Measurements from ENCODE around the gene RNF10. TPM values are rescaled to one million over a fixed set of nuclear protein-coding genes. Genes with fewer than 3 reads are reported as not detected.

The RNF10 gene
- total RNA-seq, 1 experiment from 2014 or later = 79.7 TPM

DNA sequence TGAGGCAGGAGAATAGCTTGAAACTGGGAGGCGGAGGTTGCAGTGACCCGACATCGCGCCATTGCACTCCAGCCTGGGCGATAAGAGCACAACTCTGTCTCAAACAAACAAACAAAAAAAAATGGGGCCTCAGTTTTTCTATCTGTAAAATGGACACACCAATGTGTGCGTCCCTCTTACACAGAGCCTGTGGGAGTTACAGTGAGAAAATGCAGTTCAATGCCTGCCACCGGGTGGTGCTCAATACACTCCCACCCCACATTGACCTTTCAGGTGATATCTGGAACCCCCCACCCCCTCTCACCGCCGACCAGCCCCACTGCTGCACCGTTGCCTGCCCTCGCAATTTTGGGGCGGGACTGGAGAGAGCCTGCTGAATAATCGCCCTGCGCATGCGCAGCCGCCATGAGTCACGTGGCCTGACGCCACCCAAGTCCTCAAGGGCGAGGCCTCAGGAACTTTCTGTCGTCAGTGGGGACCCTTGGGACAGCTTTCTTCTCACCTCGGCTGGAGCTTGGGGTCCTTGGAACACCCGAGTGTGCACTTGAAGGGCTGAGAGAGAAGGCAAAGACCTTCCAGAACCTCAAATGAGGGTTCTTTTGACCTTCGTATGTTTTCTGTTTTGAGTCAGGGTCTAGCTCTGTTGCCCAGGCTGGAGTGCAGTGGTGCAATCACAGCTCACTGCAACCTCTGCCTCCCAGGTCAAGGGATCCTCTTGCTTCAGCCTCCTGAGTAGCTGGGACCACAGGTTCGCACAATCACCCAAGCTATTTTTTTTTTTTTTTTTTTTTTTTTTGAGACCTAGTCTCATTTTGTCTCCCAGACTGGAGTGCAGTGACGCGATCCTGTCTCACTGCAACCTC lies 91.6 kb downstream of the RNF10 start:
- no peak overlapping the region for H3K4me3 ChIP-seq (ENCODE audit: low read length)
- no peak for TF ChIP-seq EZH2phosphoT487 (IDR thresholded peaks at IDR 0.05; ENCODE audit: borderline replicate concordance, low read length)
- TF ChIP-seq, protein P1, sequence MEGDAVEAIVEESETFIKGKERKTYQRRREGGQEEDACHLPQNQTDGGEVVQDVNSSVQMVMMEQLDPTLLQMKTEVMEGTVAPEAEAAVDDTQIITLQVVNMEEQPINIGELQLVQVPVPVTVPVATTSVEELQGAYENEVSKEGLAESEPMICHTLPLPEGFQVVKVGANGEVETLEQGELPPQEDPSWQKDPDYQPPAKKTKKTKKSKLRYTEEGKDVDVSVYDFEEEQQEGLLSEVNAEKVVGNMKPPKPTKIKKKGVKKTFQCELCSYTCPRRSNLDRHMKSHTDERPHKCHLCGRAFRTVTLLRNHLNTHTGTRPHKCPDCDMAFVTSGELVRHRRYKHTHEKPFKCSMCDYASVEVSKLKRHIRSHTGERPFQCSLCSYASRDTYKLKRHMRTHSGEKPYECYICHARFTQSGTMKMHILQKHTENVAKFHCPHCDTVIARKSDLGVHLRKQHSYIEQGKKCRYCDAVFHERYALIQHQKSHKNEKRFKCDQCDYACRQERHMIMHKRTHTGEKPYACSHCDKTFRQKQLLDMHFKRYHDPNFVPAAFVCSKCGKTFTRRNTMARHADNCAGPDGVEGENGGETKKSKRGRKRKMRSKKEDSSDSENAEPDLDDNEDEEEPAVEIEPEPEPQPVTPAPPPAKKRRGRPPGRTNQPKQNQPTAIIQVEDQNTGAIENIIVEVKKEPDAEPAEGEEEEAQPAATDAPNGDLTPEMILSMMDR (conservative IDR thresholded peaks at IDR 0.05; ENCODE audit: low read depth, low read length) = peak; percentile 35; the same call in 1 of the 2 replicates
- no peak overlapping the region for H2AFZ ChIP-seq (ENCODE audit: low read length)
- no peaks in the 10 kb centered on the region for H3F3A ChIP-seq (ENCODE audit: low read length, unreplicated experiment)
- H3K9me2 ChIP-seq (replicated peaks; ENCODE audit: low read length) = no peaks in the 10 kb centered on the region
- peaks cover 5% of the 10 kb centered on the region for H3K4me1 ChIP-seq (ENCODE audit: insufficient read depth, low read length)
- H3K9me3 ChIP-seq (ENCODE audit: low read length) = no peaks in the 10 kb centered on the region
- H3K27ac ChIP-seq (ENCODE audit: low read length) = no peak overlapping the region
- H3K79me2 ChIP-seq (ENCODE audit: low read length) = no peaks in the 10 kb centered on the region
- no TSS peak for BruUV-seq (replicated peaks)
- ATAC-seq (no peak), DNase-seq (no peak)
- ChIA-PET POLR2A (ENCODE audit: unreplicated experiment) (no interaction called here), CTCF (no interaction called here)
- no peaks in the 10 kb centered on the region for H3K36me3 ChIP-seq (ENCODE audit: low read depth, low read length)
- H3K4me2 ChIP-seq (ENCODE audit: low read length) = no peak overlapping the region
- intact Hi-C loops (cut with micrococcal nuclease) = no loop called here
- no peaks in the 10 kb centered on the region for H3K27me3 ChIP-seq (ENCODE audit: low read length)
- no peaks in the 10 kb centered on the region for H4K20me1 ChIP-seq (ENCODE audit: low read length)
- no peak overlapping the region for H3K9ac ChIP-seq (ENCODE audit: low read length)

Other genes with a start within 250 kb of the RNF10 start
- gene RNU4-2, start 242.5 kb upstream of the RNF10 start, total RNA-seq (2014; rRNA removed) = under 0.01 TPM in 2 replicates
- gene RNU4-1, start 241.1 kb upstream of the RNF10 start, total RNA-seq (2014; rRNA removed) = under 0.01 TPM in 2 replicates
- gene SIRT4, start 232.0 kb upstream of the RNF10 start, total RNA-seq (2014; rRNA removed) = 0.98 and 1.9 TPM in 2 replicates
- gene PLA2G1B, start 206.6 kb upstream of the RNF10 start, total RNA-seq (2014; rRNA removed) = not detected in 2 replicates
- 0.12 TPM in 1 of 2 replicates, not detected in the other for gene MSI1, start 165.2 kb upstream of the RNF10 start, total RNA-seq (2014; rRNA removed)
- 1,664 and 2,042 TPM in 2 replicates for gene COX6A1, start 96.2 kb upstream of the RNF10 start, total RNA-seq (2014; rRNA removed)
- gene TRIAP1, start 88.0 kb upstream of the RNF10 start, total RNA-seq (2014; rRNA removed) = 24.0 and 34.5 TPM in 2 replicates
- gene GATC, start 87.9 kb upstream of the RNF10 start, total RNA-seq (2014; rRNA removed) = 33.8 and 43.2 TPM in 2 replicates
- gene SRSF9, start 64.6 kb upstream of the RNF10 start, total RNA-seq (2014; rRNA removed) = 319 and 382 TPM in 2 replicates
- 283 and 396 TPM in 2 replicates for gene DYNLL1, start 38.2 kb upstream of the RNF10 start, total RNA-seq (2014; rRNA removed)
- 40.4 and 41.2 TPM in 2 replicates for gene COQ5, start 5.2 kb upstream of the RNF10 start, total RNA-seq (2014; rRNA removed)
- 83.8 and 89.8 TPM in 2 replicates for gene POP5, start 47.0 kb downstream of the RNF10 start, total RNA-seq (2014; rRNA removed)
- gene CABP1, start 106.3 kb downstream of the RNF10 start, total RNA-seq (2014; rRNA removed) = not detected in 2 replicates
- 158 and 166 TPM in 2 replicates for gene MLEC, start 152.8 kb downstream of the RNF10 start, total RNA-seq (2014; rRNA removed)
- gene UNC119B, start 176.1 kb downstream of the RNF10 start, total RNA-seq (2014; rRNA removed) = 15.9 and 23.8 TPM in 2 replicates
- 14.5 and 19.6 TPM in 2 replicates for gene ACADS, start 191.5 kb downstream of the RNF10 start, total RNA-seq (2014; rRNA removed)